ENCODE measurements around the gene LPP.

DNA sequence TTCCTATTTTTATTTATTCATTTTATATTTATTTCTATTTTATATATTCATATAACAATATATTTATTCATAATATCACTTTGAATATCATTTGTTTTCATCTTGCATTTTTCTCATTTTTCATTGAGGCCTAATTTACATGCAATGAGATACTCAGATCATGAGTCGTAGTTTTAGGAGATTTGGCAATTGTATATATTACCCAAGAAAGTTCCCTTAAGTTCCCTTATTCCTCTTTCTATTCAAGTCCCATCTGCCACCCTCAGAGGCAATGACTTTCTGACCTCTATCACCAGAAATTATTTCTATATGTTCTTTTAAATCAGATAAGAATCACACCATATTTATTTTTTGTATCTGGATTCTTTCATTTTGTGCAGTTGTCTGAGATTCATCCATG lies 688.7 kb downstream of the LPP start:
- no peak for TF ChIP-seq POLR2A (IDR thresholded peaks at IDR 0.05)
- TF ChIP-seq, protein P1, sequence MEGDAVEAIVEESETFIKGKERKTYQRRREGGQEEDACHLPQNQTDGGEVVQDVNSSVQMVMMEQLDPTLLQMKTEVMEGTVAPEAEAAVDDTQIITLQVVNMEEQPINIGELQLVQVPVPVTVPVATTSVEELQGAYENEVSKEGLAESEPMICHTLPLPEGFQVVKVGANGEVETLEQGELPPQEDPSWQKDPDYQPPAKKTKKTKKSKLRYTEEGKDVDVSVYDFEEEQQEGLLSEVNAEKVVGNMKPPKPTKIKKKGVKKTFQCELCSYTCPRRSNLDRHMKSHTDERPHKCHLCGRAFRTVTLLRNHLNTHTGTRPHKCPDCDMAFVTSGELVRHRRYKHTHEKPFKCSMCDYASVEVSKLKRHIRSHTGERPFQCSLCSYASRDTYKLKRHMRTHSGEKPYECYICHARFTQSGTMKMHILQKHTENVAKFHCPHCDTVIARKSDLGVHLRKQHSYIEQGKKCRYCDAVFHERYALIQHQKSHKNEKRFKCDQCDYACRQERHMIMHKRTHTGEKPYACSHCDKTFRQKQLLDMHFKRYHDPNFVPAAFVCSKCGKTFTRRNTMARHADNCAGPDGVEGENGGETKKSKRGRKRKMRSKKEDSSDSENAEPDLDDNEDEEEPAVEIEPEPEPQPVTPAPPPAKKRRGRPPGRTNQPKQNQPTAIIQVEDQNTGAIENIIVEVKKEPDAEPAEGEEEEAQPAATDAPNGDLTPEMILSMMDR (IDR thresholded peaks at IDR 0.05), result no peak
